ENCODE data around the gene ACBD4. TPM values are rescaled to one million over a fixed set of nuclear protein-coding genes. Genes with fewer than 3 reads are reported as not detected.
A peak's percentile ranks its signal among the peaks of the same experiment; 100 is the strongest.

ACBD4 gene
- total and polyA plus RNA-seq, 10 donors: 14.1 to 32.8 (median 21.6) TPM

- WGBS, 5 donors: 60 to 68% (median 63%) methylated on average over 17 to 20 of the region's 20 CpGs
- intact Hi-C loops (cut with DNase I; ENCODE audit: low total_unique reads): no loop called here
- Histone ChIP-seq H3K36me3 (peaks cover 0 to 20% (median 4%) of the 10 kb centered on the region in 6 donors), H3K27ac (peak overlapping the region in 6 of 8 donors; percentile 58 to 90 (median 80)), H3K4me1 (peaks cover 0 to 60% (median 33%) of the 10 kb centered on the region in 6 donors), H3K4me3 (peak overlapping the region in 1 of 8 donors; percentile 70), H3K27me3 (replicated peaks in 1 of 7) (no peaks in the 10 kb centered on the region), H3K9me3 (no peaks in the 10 kb centered on the region)
- TF ChIP-seq POLR2A (IDR thresholded peaks at IDR 0.05) (no peak), POLR2AphosphoS5 (IDR thresholded peaks at IDR 0.05) (no peak)
- TF ChIP-seq, protein P1, sequence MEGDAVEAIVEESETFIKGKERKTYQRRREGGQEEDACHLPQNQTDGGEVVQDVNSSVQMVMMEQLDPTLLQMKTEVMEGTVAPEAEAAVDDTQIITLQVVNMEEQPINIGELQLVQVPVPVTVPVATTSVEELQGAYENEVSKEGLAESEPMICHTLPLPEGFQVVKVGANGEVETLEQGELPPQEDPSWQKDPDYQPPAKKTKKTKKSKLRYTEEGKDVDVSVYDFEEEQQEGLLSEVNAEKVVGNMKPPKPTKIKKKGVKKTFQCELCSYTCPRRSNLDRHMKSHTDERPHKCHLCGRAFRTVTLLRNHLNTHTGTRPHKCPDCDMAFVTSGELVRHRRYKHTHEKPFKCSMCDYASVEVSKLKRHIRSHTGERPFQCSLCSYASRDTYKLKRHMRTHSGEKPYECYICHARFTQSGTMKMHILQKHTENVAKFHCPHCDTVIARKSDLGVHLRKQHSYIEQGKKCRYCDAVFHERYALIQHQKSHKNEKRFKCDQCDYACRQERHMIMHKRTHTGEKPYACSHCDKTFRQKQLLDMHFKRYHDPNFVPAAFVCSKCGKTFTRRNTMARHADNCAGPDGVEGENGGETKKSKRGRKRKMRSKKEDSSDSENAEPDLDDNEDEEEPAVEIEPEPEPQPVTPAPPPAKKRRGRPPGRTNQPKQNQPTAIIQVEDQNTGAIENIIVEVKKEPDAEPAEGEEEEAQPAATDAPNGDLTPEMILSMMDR (IDR thresholded peaks at IDR 0.05 in 8 of 11, conservative IDR thresholded peaks at IDR 0.05 in 3 of 11): no peak
- DNase-seq: no peak
These were observed 36.1 kb downstream of the ACBD4 start for GRCh38 chr17:45171338-45172231.

DNA sequence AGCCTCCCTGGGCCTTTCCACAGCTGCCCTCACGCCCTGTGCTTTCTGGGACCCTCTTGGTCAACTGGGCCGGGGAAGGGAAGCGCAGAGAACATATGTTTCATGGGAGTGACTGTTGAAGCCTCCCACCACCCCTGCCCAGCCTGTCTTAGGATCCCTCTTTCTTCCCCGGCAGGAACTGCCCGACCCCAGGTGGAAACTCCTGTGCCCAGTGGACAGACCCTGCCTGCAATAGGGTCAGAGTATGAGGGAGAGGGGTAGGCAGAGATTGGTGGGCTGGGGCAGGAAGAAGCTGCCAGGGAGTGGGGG is 36.7 kb downstream of the ACBD4 start:
- Histone ChIP-seq H3K4me1 (peaks cover 0 to 61% (median 33%) of the 10 kb centered on the region in 6 donors), H3K9me3 (no peaks in the 10 kb centered on the region), H3K27ac (peak overlapping the region in 7 of 8 donors; percentile 48 to 90 (median 80)), H3K4me3 (peak overlapping the region in 3 of 8 donors; percentile 34 to 70 (median 43)), H3K27me3 (replicated peaks in 1 of 7) (no peaks in the 10 kb centered on the region), H3K36me3 (peaks cover 0 to 20% (median 4%) of the 10 kb centered on the region in 6 donors)
- WGBS, 5 donors: 79 to 91% (median 87%) methylated on average over 5 of the region's 5 CpGs
- no peak for DNase-seq
- intact Hi-C loops (cut with DNase I; ENCODE audit: low total_unique reads): no loop called here
- no peak for TF ChIP-seq POLR2A (IDR thresholded peaks at IDR 0.05)
- no peak for TF ChIP-seq POLR2AphosphoS5 (IDR thresholded peaks at IDR 0.05)
- TF ChIP-seq, protein P1 (IDR thresholded peaks at IDR 0.05 in 8 of 11, conservative IDR thresholded peaks at IDR 0.05 in 3 of 11): no peak

- H3K36me3 ChIP-seq: peaks cover 0 to 20% (median 4%) of the 10 kb centered on the region in 6 donors
- no peaks in the 10 kb centered on the region for H3K27me3 ChIP-seq (replicated peaks in 1 of 7)
- peak overlapping the region; percentile 23 to 90 (median 78) for H3K27ac ChIP-seq
- H3K4me1 ChIP-seq: peaks cover 0 to 61% (median 33%) of the 10 kb centered on the region in 6 donors
- peak; percentile 88 for DNase-seq
- peak overlapping the region in 7 of 8 donors; percentile 15 to 70 (median 32) for H3K4me3 ChIP-seq
- intact Hi-C loops (cut with DNase I; ENCODE audit: low total_unique reads): no loop called here
- no peaks in the 10 kb centered on the region for H3K9me3 ChIP-seq
- 6 to 14% (median 11%) methylated on average over 6 to 10 of the region's 10 CpGs for WGBS, 5 donors
- TF ChIP-seq POLR2A (IDR thresholded peaks at IDR 0.05): no peak
- TF ChIP-seq POLR2AphosphoS5 (IDR thresholded peaks at IDR 0.05): peak; percentile 24 to 71 (median 53)
- TF ChIP-seq, protein P1 (IDR thresholded peaks at IDR 0.05 in 8 of 11, conservative IDR thresholded peaks at IDR 0.05 in 3 of 11): no peak
These were observed 37.2 kb downstream of the ACBD4 start for GRCh38 chr17:45172541-45173286.

All from spleen (tissue), 11 donors.